ENCODE results near the gene RREB1.

Gene RREB1

DNA sequence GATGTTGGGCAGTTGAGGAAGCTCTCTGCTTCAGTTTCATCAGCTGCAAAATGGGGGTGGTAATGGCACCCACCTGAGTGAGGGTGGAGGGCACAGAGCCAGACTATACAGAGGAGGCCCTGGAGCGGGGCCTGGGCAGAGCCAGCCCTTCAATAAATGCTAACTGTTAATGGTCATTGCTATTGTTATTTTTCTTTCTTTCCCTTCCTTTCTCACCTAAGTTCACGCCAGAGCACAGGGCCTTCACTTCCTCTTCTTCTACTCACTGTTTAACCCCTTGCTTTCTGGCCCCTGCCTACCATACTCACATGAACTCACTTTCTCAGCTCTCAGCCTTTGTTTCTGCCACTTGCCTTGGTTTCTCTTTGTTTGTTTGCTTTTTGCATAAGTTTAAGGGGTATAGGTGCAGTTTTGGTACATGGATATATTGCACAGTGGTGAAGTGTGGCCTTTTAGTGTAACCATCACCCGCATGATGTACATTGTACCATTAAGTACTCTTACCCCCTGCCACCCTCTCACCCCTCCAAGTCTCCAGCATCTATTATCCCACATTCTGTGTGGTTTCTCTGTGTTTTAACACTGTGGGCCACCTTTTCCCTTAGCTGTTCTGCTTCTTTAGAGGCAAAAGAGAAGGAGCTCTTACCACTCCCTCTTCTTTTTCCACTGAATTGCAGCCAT, 7.5 kb upstream of the RREB1 start:
- TF ChIP-seq CTCF (conservative IDR thresholded peaks at IDR 0.05; ENCODE audit: low read length): no peak
- no peak overlapping the region for H3K4me3 ChIP-seq (ENCODE audit: low read length)
- DNase-seq (ENCODE audit: low read depth): no peak

- no peak overlapping the region for H3K4me3 ChIP-seq (ENCODE audit: low read length)
- no peak for TF ChIP-seq CTCF (conservative IDR thresholded peaks at IDR 0.05; ENCODE audit: low read length)
- no peak for DNase-seq (ENCODE audit: low read depth)
Measured at GRCh38 chr6:7100753-7101081, 7.0 kb upstream of the RREB1 start.

- no peak for DNase-seq (ENCODE audit: low read depth)
- H3K4me3 ChIP-seq (ENCODE audit: low read length): no peak overlapping the region
- no peak for TF ChIP-seq CTCF (conservative IDR thresholded peaks at IDR 0.05; ENCODE audit: low read length)
Measured at GRCh38 chr6:7101290-7101689, 6.5 kb upstream of the RREB1 start.

DNA sequence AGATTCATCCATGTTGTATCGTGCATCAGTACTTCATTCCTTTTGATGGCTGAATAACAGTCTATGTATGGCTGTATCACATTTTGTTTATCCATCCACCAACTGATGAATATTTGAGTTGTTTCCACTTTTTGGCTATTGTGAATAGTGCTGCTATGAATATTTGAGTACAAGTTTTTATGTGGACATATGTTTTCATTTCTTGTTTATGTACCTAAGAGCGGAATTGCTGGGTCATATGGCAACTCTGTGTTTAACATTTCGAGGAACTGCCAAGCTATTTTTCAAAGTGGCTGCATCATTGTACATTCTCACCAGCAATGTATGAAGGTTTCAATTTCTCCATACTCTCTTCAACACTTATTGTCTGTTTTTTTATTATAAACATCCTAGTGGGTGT, 3.0 kb upstream of the RREB1 start:
- TF ChIP-seq CTCF (conservative IDR thresholded peaks at IDR 0.05; ENCODE audit: low read length): no peak
- no peak overlapping the region for H3K4me3 ChIP-seq (ENCODE audit: low read length)
- no peak for DNase-seq (ENCODE audit: low read depth)

DNA sequence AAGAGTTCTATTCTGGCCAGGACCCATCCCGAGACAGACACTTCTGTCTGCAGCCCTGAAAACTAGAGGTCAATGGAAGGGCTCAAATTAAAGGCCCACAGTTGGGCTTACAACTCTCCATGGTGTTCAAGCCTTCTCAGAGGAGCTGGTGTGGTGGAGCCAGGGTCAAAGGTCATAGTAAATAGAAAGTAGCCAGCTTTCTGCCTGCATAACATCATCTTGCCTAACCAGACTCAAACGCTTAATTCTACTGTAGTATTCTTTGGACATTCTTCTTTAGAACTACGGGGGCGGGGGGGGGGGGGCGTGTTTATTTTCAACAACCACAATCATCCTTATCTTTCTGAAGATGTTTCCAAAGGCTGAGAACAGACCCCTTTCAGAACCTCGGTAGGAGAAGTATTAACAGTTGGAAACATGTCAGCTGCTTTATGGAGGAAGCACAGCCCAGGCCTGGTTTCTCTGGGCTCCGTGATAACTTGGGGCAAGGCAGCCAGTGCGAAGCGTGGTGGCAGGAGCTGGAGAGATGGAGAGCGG, 1.5 kb upstream of the RREB1 start:
- TF ChIP-seq CTCF (conservative IDR thresholded peaks at IDR 0.05; ENCODE audit: low read length): no peak
- no peak for DNase-seq (ENCODE audit: low read depth)
- peak overlapping the region; percentile 96 for H3K4me3 ChIP-seq (ENCODE audit: low read length)

GRCh38 chr6:7106752-7107577, 796 bp upstream of the RREB1 start:
- H3K4me3 ChIP-seq (ENCODE audit: low read length): peak overlapping the region; percentile 96
- no peak for DNase-seq (ENCODE audit: low read depth)

More at GRCh38 chr6:7106752-7107577, 796 bp upstream of the RREB1 start:
- TF ChIP-seq CTCF (conservative IDR thresholded peaks at IDR 0.05; ENCODE audit: low read length): peak; percentile 47

Data from AG10803 (cell line).